Nephron (organoid): ENCODE measurements around the gene YWHAB.
"Not testable (repeated sequence)": the region's sequence is repeated elsewhere in the genome, so short reads cannot be mapped to it uniquely, and the experiment has no call there.

Source experiments
- H3K27ac Mint-ChIP-seq, 3 experiments: 2 replicates each; pipeline ENCODE4 v1.8.0; 2020; ENCODE audit warnings: mixed read lengths in 3 of 3, mild to moderate bottlenecking in 2 of 3, moderate library complexity in 1 of 3
- H3K27me3 Mint-ChIP-seq: 2 replicates; pipeline ENCODE4 v1.8.0; 2021; ENCODE audit warnings: low read depth, mild to moderate bottlenecking, moderate library complexity, mixed read lengths
- H3K36me3 Mint-ChIP-seq: 2 replicates; pipeline ENCODE4 v1.8.0; 2020; ENCODE audit warnings: low read depth, mixed read lengths
- H3K4me1 Mint-ChIP-seq: 2 replicates; pipeline ENCODE4 v1.8.0; 2020; ENCODE audit warnings: mixed read lengths
- H3K4me3 Mint-ChIP-seq, 3 experiments: 2 replicates each; pipeline ENCODE4 v1.8.0; 2020; ENCODE audit warnings: mild to moderate bottlenecking in 3 of 3, mixed read lengths in 3 of 3, moderate library complexity in 2 of 3
- H3K9me3 Mint-ChIP-seq: 2 replicates; pipeline ENCODE4 v1.8.0; 2020; ENCODE audit warnings: mixed read lengths
- TF ChIP-seq, protein P1 (sequence below), 3 experiments: fragments of 200-600 bp; sonication (generic); IDR thresholded peaks; one replicate each; pipeline ENCODE4 v1.5.0; 2021; ENCODE audit warnings: antibody characterized with exemption in 3 of 3; ENCODE audit not compliant: unreplicated experiment in 3 of 3

The YWHAB gene

DNA sequence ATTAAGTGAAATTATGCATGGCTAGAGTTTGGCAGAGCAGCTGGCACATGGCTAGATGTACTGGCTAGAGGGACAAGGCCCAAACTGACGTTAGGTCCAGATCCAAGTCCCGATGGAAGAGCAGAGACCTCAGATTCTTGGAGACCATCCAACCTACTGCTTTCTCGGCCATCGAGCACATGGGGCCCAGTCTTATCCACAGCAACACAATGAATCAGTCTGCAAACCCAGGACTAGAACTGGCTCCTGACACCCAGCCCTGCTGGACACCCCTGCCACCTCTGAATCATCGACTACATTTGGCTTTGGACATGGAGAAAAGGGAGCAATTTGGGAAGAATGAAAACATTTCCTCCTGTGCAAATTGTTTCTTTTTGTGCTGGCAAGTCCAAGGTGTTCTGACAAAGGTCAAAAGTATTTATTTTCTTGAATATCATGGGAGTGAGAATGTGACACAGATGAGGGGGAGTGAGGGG lies 23.9 kb upstream of the YWHAB start:
- TF ChIP-seq, protein P1, sequence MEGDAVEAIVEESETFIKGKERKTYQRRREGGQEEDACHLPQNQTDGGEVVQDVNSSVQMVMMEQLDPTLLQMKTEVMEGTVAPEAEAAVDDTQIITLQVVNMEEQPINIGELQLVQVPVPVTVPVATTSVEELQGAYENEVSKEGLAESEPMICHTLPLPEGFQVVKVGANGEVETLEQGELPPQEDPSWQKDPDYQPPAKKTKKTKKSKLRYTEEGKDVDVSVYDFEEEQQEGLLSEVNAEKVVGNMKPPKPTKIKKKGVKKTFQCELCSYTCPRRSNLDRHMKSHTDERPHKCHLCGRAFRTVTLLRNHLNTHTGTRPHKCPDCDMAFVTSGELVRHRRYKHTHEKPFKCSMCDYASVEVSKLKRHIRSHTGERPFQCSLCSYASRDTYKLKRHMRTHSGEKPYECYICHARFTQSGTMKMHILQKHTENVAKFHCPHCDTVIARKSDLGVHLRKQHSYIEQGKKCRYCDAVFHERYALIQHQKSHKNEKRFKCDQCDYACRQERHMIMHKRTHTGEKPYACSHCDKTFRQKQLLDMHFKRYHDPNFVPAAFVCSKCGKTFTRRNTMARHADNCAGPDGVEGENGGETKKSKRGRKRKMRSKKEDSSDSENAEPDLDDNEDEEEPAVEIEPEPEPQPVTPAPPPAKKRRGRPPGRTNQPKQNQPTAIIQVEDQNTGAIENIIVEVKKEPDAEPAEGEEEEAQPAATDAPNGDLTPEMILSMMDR (IDR thresholded peaks at IDR 0.05; ENCODE audit: unreplicated experiment in 3 of 3): no peak
- Mint-ChIP-seq H3K4me1 (peaks cover 50% of the 10 kb centered on the region), H3K36me3 (no peaks in the 10 kb centered on the region), H3K27ac (peak overlapping the region in 2 of 3 experiments; percentile 68), H3K27me3 (no peaks in the 10 kb centered on the region), H3K9me3 (no peaks in the 10 kb centered on the region), H3K4me3 (no peak overlapping the region)

DNA sequence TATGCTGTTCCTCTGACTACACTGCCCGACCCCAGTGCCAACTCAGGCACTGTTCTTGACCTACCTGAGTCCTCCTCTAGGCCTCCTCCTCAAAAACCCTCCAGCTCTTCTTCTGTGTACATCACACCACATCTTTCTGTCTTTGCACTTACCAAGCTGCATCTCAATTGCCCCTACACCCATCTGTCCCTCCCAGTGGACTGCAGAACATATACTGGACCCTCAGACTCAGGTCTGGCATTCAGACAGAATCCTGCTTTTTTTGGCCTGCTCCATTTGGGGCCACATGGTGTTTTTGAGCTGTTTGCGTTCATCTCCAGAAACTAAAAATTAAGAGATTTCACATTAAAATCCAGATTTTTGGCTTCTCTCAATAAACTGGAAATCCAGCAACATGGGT lies 23.2 kb upstream of the YWHAB start:
- TF ChIP-seq, protein P1 (IDR thresholded peaks at IDR 0.05; ENCODE audit: unreplicated experiment in 3 of 3): no peak
- H3K36me3 Mint-ChIP-seq: no peaks in the 10 kb centered on the region
- H3K9me3 Mint-ChIP-seq: no peaks in the 10 kb centered on the region

DNA sequence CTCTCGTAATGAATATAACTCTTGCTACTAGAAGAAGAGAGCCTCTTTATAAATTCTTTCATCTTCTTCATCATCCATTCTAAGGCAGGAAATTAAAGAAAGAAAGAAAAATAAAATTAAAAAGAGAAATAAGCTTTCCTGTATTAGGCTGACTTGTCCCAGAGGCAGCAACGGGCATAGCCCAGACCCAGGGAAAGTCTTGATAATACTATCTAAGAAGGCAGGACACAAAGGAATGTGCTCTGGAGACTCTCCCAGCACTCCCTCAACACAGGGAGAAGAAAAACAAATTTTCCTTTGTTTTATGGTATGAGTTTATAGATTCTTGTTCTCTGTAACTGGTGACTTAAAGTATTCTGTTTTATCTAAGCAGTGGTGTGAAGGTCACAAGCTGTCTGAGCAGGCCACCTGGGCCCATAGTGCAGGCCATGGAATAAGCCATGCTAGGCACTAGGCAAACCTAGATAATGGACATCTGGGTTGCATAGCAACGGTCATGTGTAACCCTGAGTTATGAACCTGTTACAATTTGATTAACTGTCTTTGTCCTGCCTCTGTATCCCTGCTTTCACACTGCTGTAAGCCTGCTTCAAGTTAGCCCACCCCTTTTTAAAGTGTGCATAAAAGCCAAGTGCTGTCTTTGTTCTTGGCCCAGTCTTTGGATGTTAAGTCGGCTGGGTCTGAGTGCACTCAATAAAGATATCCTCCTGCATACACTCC lies 22.0 kb upstream of the YWHAB start:
- H3K27ac Mint-ChIP-seq: peak overlapping the region in 2 of 3 experiments; percentile 14 to 75
- H3K36me3 Mint-ChIP-seq, H3K27me3 Mint-ChIP-seq, H3K9me3 Mint-ChIP-seq, H3K4me3 Mint-ChIP-seq: not testable (repeated sequence)
- peaks cover 42% of the 10 kb centered on the region for H3K4me1 Mint-ChIP-seq

More for the DNA sequence above, 23.2 kb upstream of the YWHAB start:
- Mint-ChIP-seq H3K4me1 (peaks cover 50% of the 10 kb centered on the region), H3K4me3 (peak overlapping the region in 1 of 3 experiments; percentile 23), H3K27ac (peak overlapping the region in 2 of 3 experiments; percentile 51 to 68), H3K27me3 (peaks cover 2% of the 10 kb centered on the region)

DNA sequence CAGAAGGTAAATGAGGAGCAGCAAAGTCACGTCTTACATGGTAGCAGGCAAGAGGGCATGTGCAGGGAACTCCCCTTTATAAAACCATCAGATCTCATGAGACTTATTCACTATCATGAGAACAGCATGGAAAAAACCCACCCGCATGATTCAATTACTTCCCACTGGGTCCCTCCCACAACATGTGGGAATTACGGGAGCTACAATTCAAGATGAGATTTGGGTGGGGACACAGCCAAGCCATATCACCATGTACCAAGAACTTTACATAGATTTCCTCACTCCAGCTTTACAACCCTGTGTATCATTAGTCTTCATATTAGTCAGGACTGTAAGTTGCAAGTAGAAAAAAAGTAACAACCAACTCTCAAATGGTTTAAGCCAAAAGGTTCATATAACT lies 21.0 kb upstream of the YWHAB start:
- peaks cover 33% of the 10 kb centered on the region for H3K4me1 Mint-ChIP-seq
- H3K9me3 Mint-ChIP-seq, H3K27me3 Mint-ChIP-seq, H3K36me3 Mint-ChIP-seq, H3K4me3 Mint-ChIP-seq, H3K27ac Mint-ChIP-seq: not testable (repeated sequence)

DNA sequence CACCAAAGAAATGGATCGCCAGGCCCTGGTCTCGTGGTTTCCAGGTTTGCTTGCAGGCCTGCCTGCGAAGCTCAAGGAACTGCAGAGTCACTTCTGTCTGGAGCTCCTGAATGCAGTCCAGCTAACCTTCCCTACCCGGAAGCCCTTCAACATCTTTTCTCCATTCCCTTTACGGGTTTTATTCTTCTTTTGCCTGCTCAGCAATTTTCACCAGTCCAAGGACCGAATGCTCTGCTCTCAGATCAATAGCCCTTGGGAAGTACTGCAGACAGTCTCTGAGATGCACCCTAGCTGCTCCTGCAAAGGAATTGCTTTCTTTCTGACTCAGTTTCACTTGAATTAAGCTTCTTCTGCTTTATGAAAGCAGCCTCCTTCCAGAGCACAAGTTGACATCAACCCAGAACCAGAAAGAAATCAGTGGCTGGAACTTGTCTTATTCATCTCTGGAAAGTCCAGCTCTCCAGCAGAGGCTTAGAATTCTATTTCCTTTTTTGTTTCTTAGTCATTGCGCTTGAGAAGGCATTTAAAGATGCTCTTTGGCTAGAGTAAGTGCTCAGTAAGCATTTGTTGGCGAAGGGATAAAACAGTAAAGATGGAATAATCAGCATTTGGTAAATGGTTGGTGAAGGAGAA lies 18.7 kb upstream of the YWHAB start:
- no peak overlapping the region for H3K4me3 Mint-ChIP-seq
- no peak overlapping the region for H3K27ac Mint-ChIP-seq
- H3K36me3 Mint-ChIP-seq: no peaks in the 10 kb centered on the region
- no peaks in the 10 kb centered on the region for H3K9me3 Mint-ChIP-seq
- TF ChIP-seq, protein P1 (IDR thresholded peaks at IDR 0.05; ENCODE audit: unreplicated experiment in 3 of 3): no peak
- peaks cover 19% of the 10 kb centered on the region for H3K4me1 Mint-ChIP-seq
- H3K27me3 Mint-ChIP-seq: peaks cover 7% of the 10 kb centered on the region

DNA sequence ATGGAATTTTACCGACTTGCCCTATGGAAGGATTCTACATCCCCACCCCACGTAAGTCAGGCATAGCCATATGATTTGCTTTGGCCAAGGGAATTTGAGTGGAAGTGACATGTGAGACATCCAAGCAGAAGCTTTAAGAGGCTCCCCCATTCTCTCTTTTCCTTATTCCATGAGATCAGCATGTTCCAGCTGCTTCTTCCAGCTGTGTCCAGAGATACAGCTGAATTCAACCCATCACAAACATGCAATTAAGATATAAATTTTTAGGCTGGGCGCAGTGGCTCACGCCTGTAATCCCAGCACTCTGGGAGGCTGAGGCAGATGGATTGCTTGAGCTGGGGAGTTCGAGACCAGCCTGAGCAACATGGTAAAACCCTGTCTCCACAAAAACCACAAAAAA lies 16.0 kb upstream of the YWHAB start:
- Mint-ChIP-seq H3K27me3 (peaks cover 7% of the 10 kb centered on the region), H3K9me3 (no peaks in the 10 kb centered on the region), H3K27ac (no peak overlapping the region), H3K36me3 (no peaks in the 10 kb centered on the region), H3K4me1 (no peaks in the 10 kb centered on the region), H3K4me3 (no peak overlapping the region)
- TF ChIP-seq, protein P1 (IDR thresholded peaks at IDR 0.05; ENCODE audit: unreplicated experiment in 3 of 3): no peak

DNA sequence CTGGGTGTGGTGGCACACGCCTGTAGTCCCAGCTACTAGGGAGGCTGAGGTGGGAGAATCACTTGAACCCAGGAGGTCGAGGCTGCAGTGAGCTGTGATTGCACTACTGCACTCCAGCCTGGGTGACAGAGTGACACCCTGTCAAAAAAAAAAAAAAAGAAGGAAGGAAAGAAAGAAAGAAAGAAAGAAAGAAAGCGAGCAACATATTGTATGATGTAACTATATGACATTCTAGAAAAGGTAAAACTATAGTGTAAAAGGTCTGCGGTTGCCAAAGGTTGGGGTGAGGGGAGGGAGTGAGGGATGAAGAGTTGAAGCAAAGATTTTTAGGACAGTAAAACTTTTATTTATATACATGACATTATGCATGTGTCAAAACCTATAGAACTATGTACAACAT lies 3.1 kb upstream of the YWHAB start:
- H3K27me3 Mint-ChIP-seq, H3K36me3 Mint-ChIP-seq, H3K27ac Mint-ChIP-seq: not testable (repeated sequence)

More for the DNA sequence above, 3.1 kb upstream of the YWHAB start:
- Mint-ChIP-seq H3K4me3 (peak overlapping the region in 2 of 3 experiments; percentile 41 to 57), H3K4me1 (peaks cover 22% of the 10 kb centered on the region)
- not testable (repeated sequence) for H3K9me3 Mint-ChIP-seq
